HCT116 (cell line): ENCODE data around the gene EMC1. TPM values are rescaled to one million over a fixed set of nuclear protein-coding genes. Genes with fewer than 3 reads are reported as not detected.
"Not testable (repeated sequence)": the region's sequence is repeated elsewhere in the genome, so short reads cannot be mapped to it uniquely, and the experiment has no call there.

Experiments
- ATAC-seq: fragments of 200-7000 bp; cut with Tn5 transposase; 2 replicates; pipeline ENCODE4 v1.9.1; 2020; ENCODE audit warnings: mild to moderate bottlenecking, moderate library complexity
- BruUV-seq: library from RNA; stranded (reverse); fragments of 400-500 nt; replicated peaks from 2 replicates; lab custom pipeline; 2021; lab: Mats Ljungman, UMichigan
- CTCF ChIA-PET: fragments of 300-600 bp; sonication (Branson Sonifier 250); formaldehyde crosslinking; loops from one replicate; lab custom pipeline; 2021; ENCODE audit warnings: antibody characterized with exemption; lab: Charles Lee
- POLR2A ChIA-PET: fragments of 300-600, 350-600 bp; sonication (Branson Sonifier 250); formaldehyde crosslinking; loops from one replicate; lab custom pipeline; 2021; ENCODE audit warnings: antibody characterized with exemption; lab: Charles Lee
- RAD21 ChIA-PET, 2 experiments: fragments of 300-600 bp; sonication (Branson Sonifier 250); formaldehyde crosslinking; loops; one replicate each; lab custom pipeline; 2023; ENCODE audit warnings: low total read pairs in 2 of 2; ENCODE audit not compliant: uncharacterized antibody in 2 of 2, unreplicated experiment in 2 of 2, low non-redundant PET in 1 of 2; lab: Charles Lee
- DNase-seq: peaks from one replicate; pipeline ENCODE4 v3.0.0-alpha.2; 2010; ENCODE audit warnings: low read depth, low spot score
- H2AFZ ChIP-seq: fragments of 200-600 bp; shearing (Covaris generic), sonication (generic); 2 replicates; pipeline ENCODE4 v1.6.1; 2017; ENCODE audit warnings: low read depth, mixed run types, mixed read lengths, antibody characterized with exemption, low read length; ENCODE audit not compliant: poor library complexity, severe bottlenecking
- H3K27ac ChIP-seq: 2 replicates; pipeline ENCODE4 v1.5.1; 2012; ENCODE audit warnings: low read depth, low read length
- H3K27me3 ChIP-seq: fragments of 200-600 bp; sonication (generic); 2 replicates; pipeline ENCODE4 v1.6.1; 2016; ENCODE audit warnings: mixed run types, low read length, mixed read lengths; ENCODE audit not compliant: insufficient read depth
- H3K36me3 ChIP-seq, 2 experiments: fragments of 200-500 bp in 1 of 2; fragments of 200-600 bp in 1 of 2; sonication (Bioruptor generic) in 1 of 2; sonication (generic) in 1 of 2; 2 replicates each; pipeline versions ENCODE4 v1.5.1 to v1.6.1; 2014 to 2016; ENCODE audit warnings: low read length in 2 of 2, inconsistent platforms in 1 of 2, mixed read lengths in 1 of 2, mixed run types in 1 of 2; ENCODE audit not compliant: insufficient read depth in 2 of 2, control insufficient read depth in 1 of 2
- H3K4me1 ChIP-seq, 2 experiments: fragments of 200-600 bp in 1 of 2; sonication (generic) in 1 of 2; 2 replicates each; pipeline versions ENCODE4 v1.5.1 to v1.6.1; 2012 to 2017; ENCODE audit warnings: low read length in 2 of 2, inconsistent platforms in 1 of 2, mild to moderate bottlenecking in 1 of 2, mixed read lengths in 1 of 2, mixed run types in 1 of 2, moderate library complexity in 1 of 2; ENCODE audit not compliant: insufficient read depth in 2 of 2, control insufficient read depth in 1 of 2
- H3K4me2 ChIP-seq: fragments of 200-600 bp; sonication (generic); 2 replicates; pipeline ENCODE4 v1.6.1; 2017; ENCODE audit warnings: mixed run types, low read length, mixed read lengths
- H3K4me3 ChIP-seq, 2 experiments: fragments of 200-600 bp in 1 of 2; sonication (generic) in 1 of 2; replicated peaks in 1 of 2; 2 replicates each; pipeline ENCODE4 v1.5.1; 2011 to 2016; ENCODE audit warnings: low read length in 2 of 2, control low read depth in 1 of 2, low read depth in 1 of 2, mild to moderate bottlenecking in 1 of 2, mixed read lengths in 1 of 2, mixed run types in 1 of 2
- H3K79me2 ChIP-seq: fragments of 200-600 bp; sonication (generic); 2 replicates; pipeline ENCODE4 v1.6.1; 2017; ENCODE audit warnings: mild to moderate bottlenecking, mixed run types, low read length, moderate library complexity, mixed read lengths; ENCODE audit not compliant: insufficient read depth
- H3K9ac ChIP-seq: fragments of 200-600 bp; sonication (generic); 2 replicates; pipeline ENCODE4 v1.6.1; 2016; ENCODE audit warnings: low read length, mixed read lengths
- H3K9me2 ChIP-seq: fragments of 200-600 bp; sonication (generic), shearing (Covaris generic); 2 replicates; pipeline ENCODE4 v1.6.1; 2017; ENCODE audit warnings: mixed run types, mild to moderate bottlenecking, moderate library complexity; ENCODE audit not compliant: insufficient read depth
- H3K9me3 ChIP-seq, 2 experiments: fragments of 200-500 bp in 1 of 2; fragments of 200-600 bp in 1 of 2; sonication (Bioruptor generic) in 1 of 2; sonication (generic) in 1 of 2; 2 replicates each; pipeline ENCODE4 v1.6.1; 2014 to 2017; ENCODE audit warnings: low read length in 2 of 2, mixed read lengths in 2 of 2, inconsistent platforms in 1 of 2, low read depth in 1 of 2, mild to moderate bottlenecking in 1 of 2, mixed run types in 1 of 2, moderate library complexity in 1 of 2; ENCODE audit not compliant: control insufficient read depth in 1 of 2, insufficient read depth in 1 of 2
- H4K20me1 ChIP-seq: fragments of 200-600 bp; sonication (generic), shearing (Covaris generic); 2 replicates; pipeline ENCODE4 v1.6.1; 2017; ENCODE audit warnings: mixed run types, mild to moderate bottlenecking, moderate library complexity; ENCODE audit not compliant: insufficient read depth
- CBX3 ChIP-seq: IDR thresholded peaks from 2 replicates; pipeline ENCODE4 v1.6.1; 2012; ENCODE audit warnings: low read depth
- CEBPB ChIP-seq: IDR thresholded peaks from 2 replicates; pipeline ENCODE4 v1.6.1; 2012; ENCODE audit warnings: low read depth
- CTCF ChIP-seq, 3 experiments: fragments of 200-600 bp in 1 of 3; sonication (generic) in 1 of 3; IDR thresholded peaks in 2 of 3; conservative IDR thresholded peaks in 1 of 3; 2 replicates each; pipeline ENCODE4 v1.5.1; 2012 to 2017; ENCODE audit warnings: low read depth in 2 of 3, low read length in 2 of 3, antibody characterized with exemption in 1 of 3, borderline replicate concordance in 1 of 3, control low read depth in 1 of 3, mild to moderate bottlenecking in 1 of 3, mixed read lengths in 1 of 3, mixed run types in 1 of 3, moderate library complexity in 1 of 3; ENCODE audit not compliant: insufficient read depth in 1 of 3
- EGR1 ChIP-seq: IDR thresholded peaks from 2 replicates; pipeline ENCODE4 v1.6.1; 2012; ENCODE audit warnings: low read depth
- ELF1 ChIP-seq: IDR thresholded peaks from 2 replicates; pipeline ENCODE4 v1.6.1; 2012; ENCODE audit warnings: low read depth, borderline replicate concordance
- EZH2 ChIP-seq: fragments of 200-600 bp; sonication (generic); IDR thresholded peaks from 2 replicates; pipeline ENCODE4 v1.6.1; 2017; ENCODE audit warnings: antibody characterized with exemption, mixed run types
- EZH2phosphoT487 ChIP-seq: fragments of 200-600 bp; IDR thresholded peaks from 2 replicates; pipeline ENCODE4 v1.6.1; 2018; ENCODE audit warnings: antibody characterized with exemption, borderline replicate concordance
- FOSL1 ChIP-seq: IDR thresholded peaks from 2 replicates; pipeline ENCODE4 v1.6.1; 2012; ENCODE audit warnings: low read depth
- POLR2A ChIP-seq: IDR thresholded peaks from 2 replicates; pipeline ENCODE4 v1.7.0; 2011; ENCODE audit warnings: borderline replicate concordance; ENCODE audit not compliant: insufficient read depth, insufficient read length; ENCODE audit errors: extremely low read depth
- SIN3A ChIP-seq: IDR thresholded peaks from 2 replicates; pipeline ENCODE4 v1.6.1; 2012; ENCODE audit warnings: low read depth
- SP1 ChIP-seq: IDR thresholded peaks from 2 replicates; pipeline ENCODE4 v1.6.1; 2012; ENCODE audit warnings: low read depth
- SRF ChIP-seq: IDR thresholded peaks from 2 replicates; pipeline ENCODE4 v1.6.1; 2012; ENCODE audit warnings: low read depth
- YY1 ChIP-seq: IDR thresholded peaks from 2 replicates; pipeline ENCODE4 v1.6.1; 2011; ENCODE audit warnings: low read length, low read depth, moderate library complexity, mild to moderate bottlenecking; ENCODE audit not compliant: insufficient replicate concordance; ENCODE audit errors: extremely low read depth
- ZBTB33 ChIP-seq: IDR thresholded peaks from 2 replicates; pipeline ENCODE4 v1.6.1; 2011; ENCODE audit warnings: mild to moderate bottlenecking, low read length, moderate library complexity; ENCODE audit not compliant: insufficient replicate concordance; ENCODE audit errors: extremely low read depth
- ZNF274 ChIP-seq: fragments of 200-500 bp; sonication (Bioruptor generic); IDR thresholded peaks from 2 replicates; pipeline ENCODE4 v1.6.1; 2014; ENCODE audit warnings: mild to moderate bottlenecking, low read depth, low read length, inconsistent platforms
- intact Hi-C: fragments of 100-400 bp; cut with micrococcal nuclease; formaldehyde crosslinking; loops from 2 replicates; pipeline ENCODE4 v1.10.0; 2022
- total RNA-seq: library from RNA; stranded (reverse); gene quantifications from one replicate; pipeline ENCODE4 v1.2.1, GENCODE V29; 2021; ENCODE audit not compliant: unreplicated experiment

EMC1 gene
- total RNA-seq, 1 experiment from 2014 or later: 66.6 TPM

GRCh38 chr1:19182223-19182622 lies 69.1 kb downstream of the EMC1 start:
- Histone ChIP-seq H3K4me2 (no peak overlapping the region), H3K9me3 (no peaks in the 10 kb centered on the region), H3K27me3 (no peaks in the 10 kb centered on the region), H3K79me2 (no peaks in the 10 kb centered on the region; the same call in 1 of the 2 replicates), H3K27ac (no peak overlapping the region), H4K20me1 (no peaks in the 10 kb centered on the region), H3K4me1 (no peaks in the 10 kb centered on the region), H2AFZ (no peak overlapping the region), H3K4me3 (no peak overlapping the region), H3K9me2 (no peaks in the 10 kb centered on the region), H3K9ac (no peak overlapping the region), H3K36me3 (peaks cover 50 to 58% of the 10 kb centered on the region in 2 experiments)
- DNase-seq: no peak
- no peak for TF ChIP-seq ZBTB33
- TF ChIP-seq EGR1: no peak
- TF ChIP-seq SRF: no peak
- no peak for TF ChIP-seq EZH2phosphoT487
- no peak for TF ChIP-seq CTCF (IDR thresholded peaks at IDR 0.05 in 2 of 3, conservative IDR thresholded peaks at IDR 0.05 in 1 of 3; ENCODE audit: borderline replicate concordance in 1 of 3, insufficient read depth in 1 of 3, low read depth in 2 of 3, low read length in 2 of 3)
- TF ChIP-seq SIN3A: no peak
- TF ChIP-seq ELF1: no peak
- no peak for TF ChIP-seq EZH2
- no peak for TF ChIP-seq FOSL1
- no peak for TF ChIP-seq ZNF274
- TF ChIP-seq POLR2A: no peak
- no peak for TF ChIP-seq YY1
- no peak for TF ChIP-seq CBX3
- TF ChIP-seq SP1: no peak
- TF ChIP-seq CEBPB: no peak
- ATAC-seq: no peak
- BruUV-seq: no TSS peak
- RAD21 ChIA-PET: no interaction called here
- CTCF ChIA-PET: no interaction called here
- intact Hi-C loops: no loop called here
- POLR2A ChIA-PET: no interaction called here

- intact Hi-C loops, H2AFZ ChIP-seq, H3K4me3 ChIP-seq, ATAC-seq, H3K79me2 ChIP-seq, H3K4me2 ChIP-seq, H3K9me3 ChIP-seq, H3K4me1 ChIP-seq, H3K9ac ChIP-seq, DNase-seq, H3K27ac ChIP-seq, H3K27me3 ChIP-seq, BruUV-seq, H4K20me1 ChIP-seq, H3K9me2 ChIP-seq, RAD21 ChIA-PET, POLR2A ChIA-PET: not testable (repeated sequence)
- CTCF ChIA-PET: interaction anchor here (0.6 to 1.5 kb wide), 4 partner anchors 14 to 471 kb away, joined by 3 read pairs; no protein-coding TSS in a partner anchor
- peaks cover 44 to 57% of the 10 kb centered on the region in 2 experiments for H3K36me3 ChIP-seq
Observed at GRCh38 chr1:19180265-19180657, 71.1 kb downstream of the EMC1 start.
